Nephron progenitor cell (in vitro differentiated cells): ENCODE data around the gene PLSCR2.
"Not testable (repeated sequence)": the region's sequence is repeated elsewhere in the genome, so short reads cannot be mapped to it uniquely, and the experiment has no call there.

Experiments used
- DNase-seq: peaks from one replicate; pipeline ENCODE4 v3.0.0; 2021
- H3K27ac Mint-ChIP-seq: 2 replicates; pipeline ENCODE4 v1.8.0; 2021; ENCODE audit warnings: mild to moderate bottlenecking, moderate library complexity, mixed read lengths
- H3K27me3 Mint-ChIP-seq: 2 replicates; pipeline ENCODE4 v1.8.0; 2021; ENCODE audit warnings: mild to moderate bottlenecking, low read depth, mixed read lengths; ENCODE audit not compliant: poor library complexity
- H3K36me3 Mint-ChIP-seq: 2 replicates; pipeline ENCODE4 v1.8.0; 2021; ENCODE audit warnings: low read depth, mixed read lengths
- H3K4me1 Mint-ChIP-seq: 2 replicates; pipeline ENCODE4 v1.8.0; 2021; ENCODE audit warnings: mixed read lengths
- H3K4me3 Mint-ChIP-seq: 2 replicates; pipeline ENCODE4 v1.8.0; 2021; ENCODE audit warnings: mild to moderate bottlenecking, moderate library complexity, mixed read lengths
- H3K9me3 Mint-ChIP-seq: 2 replicates; pipeline ENCODE4 v1.8.0; 2021; ENCODE audit warnings: mild to moderate bottlenecking, moderate library complexity, mixed read lengths
- CTCF ChIP-seq: fragments of 200-600 bp; sonication (generic); IDR thresholded peaks from 2 replicates; pipeline ENCODE4 v1.5.0; 2021; ENCODE audit warnings: antibody characterized with exemption

PLSCR2 gene

GRCh38 chr3:146446026-146446425, 23.3 kb downstream of the PLSCR2 start:
- no peak for DNase-seq
- Mint-ChIP-seq H3K27ac (no peak overlapping the region), H3K36me3 (no peaks in the 10 kb centered on the region), H3K27me3 (peaks cover 4% of the 10 kb centered on the region), H3K4me3 (no peak overlapping the region), H3K9me3 (peaks cover 12% of the 10 kb centered on the region), H3K4me1 (no peaks in the 10 kb centered on the region)
- no peak for TF ChIP-seq CTCF

GRCh38 chr3:146440310-146440709, 29.1 kb downstream of the PLSCR2 start:
- H3K4me1 Mint-ChIP-seq, H3K9me3 Mint-ChIP-seq, DNase-seq, H3K36me3 Mint-ChIP-seq, H3K27me3 Mint-ChIP-seq, H3K27ac Mint-ChIP-seq, H3K4me3 Mint-ChIP-seq: not testable (repeated sequence)

- Mint-ChIP-seq H3K4me3 (no peak overlapping the region), H3K27me3 (peaks cover 3% of the 10 kb centered on the region), H3K9me3 (peaks cover 5% of the 10 kb centered on the region), H3K36me3 (no peaks in the 10 kb centered on the region), H3K27ac (no peak overlapping the region), H3K4me1 (no peaks in the 10 kb centered on the region)
- no peak for TF ChIP-seq CTCF
- no peak for DNase-seq
These were observed 37.3 kb downstream of the PLSCR2 start for GRCh38 chr3:146432066-146432465.

GRCh38 chr3:146431240-146431639, 38.1 kb downstream of the PLSCR2 start:
- Mint-ChIP-seq H3K27ac (no peak overlapping the region), H3K36me3 (no peaks in the 10 kb centered on the region), H3K27me3 (peaks cover 3% of the 10 kb centered on the region), H3K9me3 (peaks cover 5% of the 10 kb centered on the region), H3K4me1 (no peaks in the 10 kb centered on the region), H3K4me3 (no peak overlapping the region)
- TF ChIP-seq CTCF: no peak
- no peak for DNase-seq

- Mint-ChIP-seq H3K4me1 (no peaks in the 10 kb centered on the region), H3K27ac (no peak overlapping the region), H3K36me3 (no peaks in the 10 kb centered on the region), H3K27me3 (peaks cover 3% of the 10 kb centered on the region), H3K9me3 (peaks cover 5% of the 10 kb centered on the region), H3K4me3 (no peak overlapping the region)
- DNase-seq: no peak
- no peak for TF ChIP-seq CTCF
These were observed 44.0 kb downstream of the PLSCR2 start for GRCh38 chr3:146425341-146425740.

GRCh38 chr3:146421819-146422759, 47.3 kb downstream of the PLSCR2 start:
- no peak for DNase-seq
- no peaks in the 10 kb centered on the region for H3K4me1 Mint-ChIP-seq
- H3K9me3 Mint-ChIP-seq: no peaks in the 10 kb centered on the region
- H3K4me3 Mint-ChIP-seq: no peak overlapping the region
- no peaks in the 10 kb centered on the region for H3K36me3 Mint-ChIP-seq
- no peak for TF ChIP-seq CTCF
- H3K27ac Mint-ChIP-seq: no peak overlapping the region
- H3K27me3 Mint-ChIP-seq: no peaks in the 10 kb centered on the region
